Activated CD8-positive, alpha-beta memory T cell treated with anti-CD3 and anti-CD28 coated beads for 48 hours (primary cell): ENCODE data around the gene EFNA1.
A peak's percentile ranks its signal among the peaks of the same experiment; 100 is the strongest.
"Not testable (repeated sequence)": the region's sequence is repeated elsewhere in the genome, so short reads cannot be mapped to it uniquely, and the experiment has no call there.

Source experiments
- DNase-seq, 3 experiments: peaks; one replicate each; pipeline ENCODE4 v3.0.0-alpha.2; 2020; ENCODE audit warnings: low read depth in 2 of 3, low spot score in 2 of 3

Gene EFNA1

GRCh38 chr1:155141749-155142148, 14.1 kb downstream of the EFNA1 start:
- DNase-seq = no peak

- no peak for DNase-seq
These were observed 17.8 kb downstream of the EFNA1 start for GRCh38 chr1:155145491-155145890.

- not testable (repeated sequence) for DNase-seq
These were observed 28.4 kb downstream of the EFNA1 start for GRCh38 chr1:155155996-155156643.

- no peak for DNase-seq
These were observed 31.3 kb downstream of the EFNA1 start for GRCh38 chr1:155158991-155159390.

- no peak for DNase-seq
These were observed 32.5 kb downstream of the EFNA1 start for GRCh38 chr1:155160128-155160527.

GRCh38 chr1:155162631-155163030, 35.0 kb downstream of the EFNA1 start:
- DNase-seq = not testable (repeated sequence)

GRCh38 chr1:155163785-155164184, 36.1 kb downstream of the EFNA1 start:
- DNase-seq = not testable (repeated sequence)

- not testable (repeated sequence) for DNase-seq
These were observed 36.9 kb downstream of the EFNA1 start for GRCh38 chr1:155164625-155165024.

GRCh38 chr1:155166051-155166470, 38.4 kb downstream of the EFNA1 start:
- DNase-seq = no peak

- DNase-seq = no peak
These were observed 38.9 kb downstream of the EFNA1 start for GRCh38 chr1:155166471-155167165.

- DNase-seq = peak; percentile 59 to 92 (median 74)
These were observed 39.8 kb downstream of the EFNA1 start for GRCh38 chr1:155167166-155168104.

- DNase-seq = not testable (repeated sequence)
These were observed 40.4 kb downstream of the EFNA1 start for GRCh38 chr1:155168105-155168445.

GRCh38 chr1:155168456-155169210, 41.0 kb downstream of the EFNA1 start:
- DNase-seq = no peak

- DNase-seq = no peak
These were observed 41.9 kb downstream of the EFNA1 start for GRCh38 chr1:155169541-155169940.

- DNase-seq = no peak
These were observed 42.6 kb downstream of the EFNA1 start for GRCh38 chr1:155170101-155170785.

- DNase-seq = no peak
These were observed 43.1 kb downstream of the EFNA1 start for GRCh38 chr1:155170806-155171205.

- no peak for DNase-seq
These were observed 44.4 kb downstream of the EFNA1 start for GRCh38 chr1:155171836-155172731.

GRCh38 chr1:155172732-155173477, 45.2 kb downstream of the EFNA1 start, which contains the start of gene KRTCAP2:
KRTCAP2 (minus strand) TSS chr1:155173304; CDS start chr1:155173224, 80 bp downstream.
- peak; percentile 88 to 92 (median 89) for DNase-seq
